GM21390 (cell line): ENCODE data around the gene NMB.

ENCODE experiments used
- ATAC-seq: cut with Tn5 transposase; IDR thresholded peaks from one replicate; pipeline ENCODE4 v1.9.1; 2021; ENCODE audit not compliant: unreplicated experiment

Gene NMB

GRCh38 chr15:84658080-84658787, at the start of gene NMB:
Gene NMB, minus strand, starts transcription at chr15:84658199. Its CDS starts 47 bp downstream, at chr15:84658152.
- peak; percentile 54 for ATAC-seq

GRCh38 chr15:84703808-84704207, 45.8 kb upstream of the NMB start:
- ATAC-seq: no peak

GRCh38 chr15:84702961-84703482, 45.0 kb upstream of the NMB start:
- ATAC-seq: no peak

- ATAC-seq: no peak
These were observed 41.7 kb upstream of the NMB start for GRCh38 chr15:84699538-84700191.

GRCh38 chr15:84697236-84697990, 39.4 kb upstream of the NMB start:
- no peak for ATAC-seq

GRCh38 chr15:84696757-84697156, 38.8 kb upstream of the NMB start:
- no peak for ATAC-seq

GRCh38 chr15:84690342-84690741, 32.3 kb upstream of the NMB start:
- ATAC-seq: no peak

- no peak for ATAC-seq
These were observed 31.9 kb upstream of the NMB start for GRCh38 chr15:84689858-84690257.

GRCh38 chr15:84686446-84686845, 28.4 kb upstream of the NMB start:
- peak; percentile 49 for ATAC-seq

GRCh38 chr15:84685304-84685703, 27.3 kb upstream of the NMB start:
- no peak for ATAC-seq

- ATAC-seq: no peak
These were observed 26.1 kb upstream of the NMB start for GRCh38 chr15:84684092-84684491.

- no peak for ATAC-seq
These were observed 23.8 kb upstream of the NMB start for GRCh38 chr15:84681831-84682230.

- ATAC-seq: no peak
These were observed 13.2 kb upstream of the NMB start for GRCh38 chr15:84671211-84671610.

GRCh38 chr15:84669726-84670125, 11.7 kb upstream of the NMB start:
- ATAC-seq: no peak

GRCh38 chr15:84668221-84668982, 10.4 kb upstream of the NMB start:
- no peak for ATAC-seq

- ATAC-seq: no peak
These were observed 8.4 kb upstream of the NMB start for GRCh38 chr15:84666373-84666772.

GRCh38 chr15:84661001-84661400, 3.0 kb upstream of the NMB start:
- ATAC-seq: no peak

- no peak for ATAC-seq
These were observed 2.1 kb upstream of the NMB start for GRCh38 chr15:84659904-84660781.

- no peak for ATAC-seq
These were observed 901 bp upstream of the NMB start for GRCh38 chr15:84658788-84659411.

- ATAC-seq: no peak
These were observed 285 bp downstream of the NMB start for GRCh38 chr15:84657748-84658079.
